GM06990 (cell line): ENCODE results near the gene ATG5.

ENCODE experiments used
- DNase-seq: peaks from one replicate; pipeline ENCODE4 v3.0.0-alpha.2; 2011; ENCODE audit not compliant: insufficient read length; ENCODE audit errors: extremely low read depth
- H3K27me3 ChIP-seq: replicated peaks from 2 replicates; pipeline ENCODE4 v1.6.0; 2011; ENCODE audit warnings: low read length; ENCODE audit not compliant: control insufficient read depth, insufficient read depth
- H3K36me3 ChIP-seq: 2 replicates; pipeline ENCODE4 v1.5.1; 2011; ENCODE audit warnings: low read length; ENCODE audit not compliant: control insufficient read depth, insufficient read depth
- H3K4me3 ChIP-seq: replicated peaks from 2 replicates; pipeline ENCODE4 v1.5.1; 2011; ENCODE audit warnings: low read depth, mild to moderate bottlenecking, control low read depth, low read length
- CTCF ChIP-seq: IDR thresholded peaks from 2 replicates; pipeline ENCODE4 v1.5.1; 2011; ENCODE audit warnings: low read length, control low read depth, mild to moderate bottlenecking, inconsistent platforms; ENCODE audit not compliant: insufficient read depth, poor library complexity, severe bottlenecking

ATG5 gene

GRCh38 chr6:106180208-106180607 lies 145.4 kb downstream of the ATG5 start:
- Histone ChIP-seq H3K36me3 (no peaks in the 10 kb centered on the region), H3K27me3 (no peaks in the 10 kb centered on the region), H3K4me3 (no peak overlapping the region)
- no peak for TF ChIP-seq CTCF
- no peak for DNase-seq

- no peak for DNase-seq
- no peak overlapping the region for H3K4me3 ChIP-seq
- no peaks in the 10 kb centered on the region for H3K27me3 ChIP-seq
- H3K36me3 ChIP-seq, result no peaks in the 10 kb centered on the region
- no peak for TF ChIP-seq CTCF
Measured at GRCh38 chr6:106178900-106179299, 146.7 kb downstream of the ATG5 start.

GRCh38 chr6:106177786-106178185 lies 147.8 kb downstream of the ATG5 start:
- no peak for DNase-seq
- H3K27me3 ChIP-seq, result no peaks in the 10 kb centered on the region
- no peak overlapping the region for H3K4me3 ChIP-seq
- no peaks in the 10 kb centered on the region for H3K36me3 ChIP-seq
- TF ChIP-seq CTCF, result no peak

GRCh38 chr6:106173124-106173879 lies 152.3 kb downstream of the ATG5 start:
- H3K27me3 ChIP-seq, result no peaks in the 10 kb centered on the region
- TF ChIP-seq CTCF, result no peak
- no peak overlapping the region for H3K4me3 ChIP-seq
- no peaks in the 10 kb centered on the region for H3K36me3 ChIP-seq
- no peak for DNase-seq

GRCh38 chr6:106170030-106170791 lies 155.3 kb downstream of the ATG5 start:
- DNase-seq, result no peak
- no peaks in the 10 kb centered on the region for H3K27me3 ChIP-seq
- H3K4me3 ChIP-seq, result no peak overlapping the region
- H3K36me3 ChIP-seq, result no peaks in the 10 kb centered on the region
- no peak for TF ChIP-seq CTCF
